ENCODE results near the gene RD3L. TPM values are rescaled to one million over a fixed set of nuclear protein-coding genes. Genes with fewer than 3 reads are reported as not detected.
A peak's percentile ranks its signal among the peaks of the same experiment; 100 is the strongest.

RD3L gene
- total and polyA plus RNA-seq, 2 donors from 2014 or later: not detected

DNA sequence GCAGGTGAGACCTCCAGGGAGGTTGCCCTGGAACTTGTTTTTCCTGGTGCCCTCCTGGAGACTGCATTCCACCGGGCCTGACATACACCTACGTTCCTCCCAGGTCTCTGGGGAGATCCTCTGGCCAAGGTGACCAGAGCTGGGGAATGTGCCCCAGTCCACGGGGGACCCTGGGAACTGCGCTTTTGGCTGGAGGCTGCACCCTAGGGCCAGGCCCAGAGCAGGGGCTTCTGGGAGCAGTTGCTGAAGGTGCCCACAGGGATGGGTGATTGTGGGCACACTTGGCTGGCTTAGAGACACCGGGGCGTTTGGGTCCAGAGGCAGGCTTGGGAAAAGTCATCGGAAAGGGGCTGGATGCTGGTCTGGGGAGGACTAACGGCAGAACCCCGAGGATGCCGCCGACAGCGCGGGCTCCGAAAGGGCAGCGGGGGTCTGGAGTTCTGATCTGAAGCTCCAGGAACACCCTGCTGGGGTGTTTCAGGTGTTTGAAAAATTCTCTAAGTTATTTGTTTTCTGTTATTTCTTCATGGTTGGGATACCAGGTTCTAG is 50.6 kb downstream of the RD3L start:
- DNase-seq (no peak), FAIRE-seq (no peak)

DNA sequence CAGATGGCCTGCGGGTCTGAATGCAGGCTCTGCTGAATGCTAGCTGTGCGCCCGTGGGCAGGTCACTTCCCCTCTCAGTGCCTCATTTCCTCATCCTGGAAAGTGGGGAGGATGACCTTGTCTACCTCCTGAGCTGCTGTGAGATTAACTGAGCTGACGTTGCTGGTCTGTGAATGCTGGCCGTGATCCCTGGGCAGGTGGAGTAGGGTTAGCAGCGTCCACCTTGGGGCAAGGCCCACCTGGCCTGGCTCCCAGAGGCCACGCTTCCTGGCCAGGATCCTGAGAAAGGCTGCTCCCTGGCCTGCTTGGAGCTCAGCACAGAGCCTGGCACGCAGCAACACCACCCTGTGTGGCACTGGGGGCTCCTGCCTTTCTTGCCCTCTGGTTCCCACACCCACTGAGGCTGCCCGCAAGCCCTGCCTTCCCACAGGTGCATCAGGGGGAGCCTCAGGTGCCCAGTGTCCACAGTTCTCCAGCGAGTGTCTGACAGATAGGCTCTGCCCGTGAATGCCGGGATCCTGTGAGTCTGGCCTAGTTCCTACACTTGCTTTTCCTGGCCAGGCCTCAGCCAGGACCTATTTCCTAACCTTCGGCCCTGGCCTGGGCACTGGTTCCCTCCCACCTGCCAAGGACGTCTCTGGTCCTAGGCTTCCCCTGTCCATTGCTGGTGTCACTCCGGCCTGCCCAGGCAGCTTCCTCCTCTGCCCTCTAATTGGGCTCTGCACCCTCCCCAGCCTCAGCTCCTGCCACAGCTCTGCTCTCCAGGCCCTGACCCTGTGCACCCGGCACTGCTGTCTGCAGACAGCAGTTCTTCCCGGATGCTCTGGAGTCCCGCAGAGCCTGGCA is 51.3 kb downstream of the RD3L start:
- TF ChIP-seq, protein P1, sequence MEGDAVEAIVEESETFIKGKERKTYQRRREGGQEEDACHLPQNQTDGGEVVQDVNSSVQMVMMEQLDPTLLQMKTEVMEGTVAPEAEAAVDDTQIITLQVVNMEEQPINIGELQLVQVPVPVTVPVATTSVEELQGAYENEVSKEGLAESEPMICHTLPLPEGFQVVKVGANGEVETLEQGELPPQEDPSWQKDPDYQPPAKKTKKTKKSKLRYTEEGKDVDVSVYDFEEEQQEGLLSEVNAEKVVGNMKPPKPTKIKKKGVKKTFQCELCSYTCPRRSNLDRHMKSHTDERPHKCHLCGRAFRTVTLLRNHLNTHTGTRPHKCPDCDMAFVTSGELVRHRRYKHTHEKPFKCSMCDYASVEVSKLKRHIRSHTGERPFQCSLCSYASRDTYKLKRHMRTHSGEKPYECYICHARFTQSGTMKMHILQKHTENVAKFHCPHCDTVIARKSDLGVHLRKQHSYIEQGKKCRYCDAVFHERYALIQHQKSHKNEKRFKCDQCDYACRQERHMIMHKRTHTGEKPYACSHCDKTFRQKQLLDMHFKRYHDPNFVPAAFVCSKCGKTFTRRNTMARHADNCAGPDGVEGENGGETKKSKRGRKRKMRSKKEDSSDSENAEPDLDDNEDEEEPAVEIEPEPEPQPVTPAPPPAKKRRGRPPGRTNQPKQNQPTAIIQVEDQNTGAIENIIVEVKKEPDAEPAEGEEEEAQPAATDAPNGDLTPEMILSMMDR (IDR thresholded peaks at IDR 0.05; ENCODE audit: borderline replicate concordance, extremely low read depth, insufficient read depth): no peak
- no peaks in the 10 kb centered on the region for H3K27me3 ChIP-seq (ENCODE audit: control insufficient read depth, insufficient read depth, low read length)
- no peaks in the 10 kb centered on the region for H3K9me3 ChIP-seq (ENCODE audit: control insufficient read depth in 2 of 3, insufficient read depth in 1 of 3, low read length in 3 of 3)
- FAIRE-seq (no peak), DNase-seq (no peak)
- H3K4me1 ChIP-seq (ENCODE audit: control insufficient read depth in 2 of 3, insufficient read depth in 2 of 3, low read depth in 1 of 3, low read length in 3 of 3): peaks cover 0 to 24% (median 9%) of the 10 kb centered on the region in 3 donors
- H3K4me3 ChIP-seq (ENCODE audit: low read length in 3 of 3): no peak overlapping the region
- peak overlapping the region; percentile 9 to 27 for H3K27ac ChIP-seq (ENCODE audit: low read depth in 2 of 2, low read length in 2 of 2)
- intact Hi-C loops (cut with DNase I): no loop called here
- no peak overlapping the region for H3K9ac ChIP-seq (ENCODE audit: low read length in 3 of 3)
- H3K36me3 ChIP-seq (ENCODE audit: control insufficient read depth in 2 of 3, insufficient read depth in 3 of 3, low read length in 3 of 3): no peaks in the 10 kb centered on the region

More for the DNA sequence above, 50.6 kb downstream of the RD3L start:
- Histone ChIP-seq H3K4me1 (ENCODE audit: control insufficient read depth in 2 of 3, insufficient read depth in 2 of 3, low read depth in 1 of 3, low read length in 3 of 3) (peaks cover 0 to 24% (median 16%) of the 10 kb centered on the region in 3 donors), H3K9ac (ENCODE audit: low read length in 3 of 3) (no peak overlapping the region), H3K9me3 (ENCODE audit: control insufficient read depth in 2 of 3, insufficient read depth in 1 of 3, low read length in 3 of 3) (no peaks in the 10 kb centered on the region), H3K27me3 (ENCODE audit: control insufficient read depth, insufficient read depth, low read length) (no peaks in the 10 kb centered on the region), H3K4me3 (ENCODE audit: low read length in 3 of 3) (no peak overlapping the region), H3K36me3 (ENCODE audit: control insufficient read depth in 2 of 3, insufficient read depth in 3 of 3, low read length in 3 of 3) (no peaks in the 10 kb centered on the region), H3K27ac (ENCODE audit: low read depth in 2 of 2, low read length in 2 of 2) (no peak overlapping the region)
- intact Hi-C loops (cut with DNase I): no loop called here
- TF ChIP-seq, protein P1 (IDR thresholded peaks at IDR 0.05; ENCODE audit: borderline replicate concordance, extremely low read depth, insufficient read depth): no peak

Other genes starting within 250 kb of the RD3L start
- 6.3 TPM for gene XRCC3, start 227.1 kb downstream of the RD3L start, total RNA-seq
- 2.8 TPM for gene XRCC3, start 227.1 kb downstream of the RD3L start, polyA plus RNA-seq (ENCODE audit: insufficient read depth, low read depth, low replicate concordance)
- gene ZFYVE21, start 226.7 kb downstream of the RD3L start, total RNA-seq: 70.9 TPM
- gene ZFYVE21, start 226.7 kb downstream of the RD3L start, polyA plus RNA-seq (ENCODE audit: insufficient read depth, low read depth, low replicate concordance): 67.8 TPM
- gene PPP1R13B, start 95.0 kb downstream of the RD3L start, total RNA-seq: 69.4 TPM
- 15.1 TPM for gene PPP1R13B, start 95.0 kb downstream of the RD3L start, polyA plus RNA-seq (ENCODE audit: insufficient read depth, low read depth, low replicate concordance)
- 6.6 TPM for gene TDRD9, start 14.1 kb downstream of the RD3L start, total RNA-seq
- 1.6 TPM for gene TDRD9, start 14.1 kb downstream of the RD3L start, polyA plus RNA-seq (ENCODE audit: insufficient read depth, low read depth, low replicate concordance)
- gene ASPG, start 143.2 kb upstream of the RD3L start, total RNA-seq: 2.5 TPM
- gene ASPG, start 143.2 kb upstream of the RD3L start, polyA plus RNA-seq (ENCODE audit: insufficient read depth, low read depth, low replicate concordance): 58.1 TPM
- 12.3 TPM for gene KIF26A, start 196.1 kb upstream of the RD3L start, total RNA-seq
- 2.3 TPM for gene KIF26A, start 196.1 kb upstream of the RD3L start, polyA plus RNA-seq (ENCODE audit: insufficient read depth, low read depth, low replicate concordance)

Data from kidney (tissue), 14 donors.